Esophagus (tissue), 2 donors: Measurements from ENCODE around the gene ZBED5. TPM values are rescaled to one million over a fixed set of nuclear protein-coding genes. Genes with fewer than 3 reads are reported as not detected.

Experiments used
- H3K27ac ChIP-seq, 2 donors: one replicate each; pipeline ENCODE4 v1.5.1; 2013; ENCODE audit warnings: low read depth in 2 of 2, mild to moderate bottlenecking in 2 of 2, inconsistent platforms in 1 of 2, low read length in 1 of 2, moderate library complexity in 1 of 2
- H3K27me3 ChIP-seq, 2 donors: one replicate each; pipeline ENCODE4 v1.6.1; 2013; ENCODE audit warnings: low read length in 2 of 2, control low read depth in 1 of 2, mild to moderate bottlenecking in 1 of 2; ENCODE audit not compliant: insufficient read depth in 2 of 2, control insufficient read depth in 1 of 2
- H3K36me3 ChIP-seq, 2 donors: one replicate each; pipeline ENCODE4 v1.6.1; 2013; ENCODE audit warnings: low read length in 1 of 2; ENCODE audit not compliant: control insufficient read depth in 2 of 2, insufficient read depth in 2 of 2
- H3K4me1 ChIP-seq, 2 donors: one replicate each; pipeline ENCODE4 v1.6.1; 2013; ENCODE audit warnings: low read length in 1 of 2; ENCODE audit not compliant: control insufficient read depth in 2 of 2, insufficient read depth in 2 of 2
- H3K4me3 ChIP-seq, 2 donors: one replicate each; pipeline ENCODE4 v1.5.1; 2013; ENCODE audit warnings: low read length in 2 of 2, mild to moderate bottlenecking in 2 of 2, low read depth in 1 of 2, moderate library complexity in 1 of 2
- H3K9me3 ChIP-seq, 2 donors: one replicate each; pipeline ENCODE4 v1.6.1; 2013; ENCODE audit warnings: mild to moderate bottlenecking in 2 of 2, low read depth in 1 of 2, low read length in 1 of 2, moderate library complexity in 1 of 2; ENCODE audit not compliant: control insufficient read depth in 2 of 2, insufficient read depth in 1 of 2
- WGBS, 2 donors: extraction: QIAGEN DNeasy Blood & Tissue Kit; methylation state at CpG; one replicate each; pipeline ENCODE4 v1.1.7; 2013; 5-methylcytosine and 5-hydroxymethylcytosine counted together
- polyA plus RNA-seq, 2 donors: library from polyadenylated mRNA; stranded (reverse); fragments of 200-250 nt; gene quantifications; one replicate each; pipeline ENCODE4 v1.2.3, GENCODE V29; 2013
- donor health status: healthy with polysubstance abuse.
- donor health status: Bipolar disorder and iron deficiency.

The ZBED5 gene
- polyA plus RNA-seq, 2 donors, result 16.1 to 30.4 TPM

- Histone ChIP-seq H3K4me1 (no peaks in the 10 kb centered on the region), H3K27me3 (no peaks in the 10 kb centered on the region), H3K4me3 (no peak overlapping the region), H3K36me3 (no peaks in the 10 kb centered on the region), H3K27ac (no peak overlapping the region), H3K9me3 (no peaks in the 10 kb centered on the region)
- 58 to 60% methylated on average over 1 of the region's 1 CpG for WGBS, 2 donors
Observed at GRCh38 chr11:10862446-10862845, 4.6 kb upstream of the ZBED5 start.

GRCh38 chr11:10861799-10862198, 3.9 kb upstream of the ZBED5 start:
- Histone ChIP-seq H3K36me3 (no peaks in the 10 kb centered on the region), H3K27me3 (no peaks in the 10 kb centered on the region), H3K27ac (no peak overlapping the region), H3K4me1 (no peaks in the 10 kb centered on the region), H3K4me3 (no peak overlapping the region), H3K9me3 (no peaks in the 10 kb centered on the region)
- 96 to 99% methylated on average over 1 of the region's 1 CpG for WGBS, 2 donors

GRCh38 chr11:10861047-10861446, 3.2 kb upstream of the ZBED5 start:
- Histone ChIP-seq H3K4me1 (no peaks in the 10 kb centered on the region), H3K9me3 (no peaks in the 10 kb centered on the region), H3K27ac (no peak overlapping the region), H3K4me3 (no peak overlapping the region), H3K36me3 (no peaks in the 10 kb centered on the region), H3K27me3 (no peaks in the 10 kb centered on the region)

- Histone ChIP-seq H3K27me3 (no peaks in the 10 kb centered on the region), H3K36me3 (peaks cover 2 to 3% of the 10 kb centered on the region in 2 donors), H3K27ac (peak overlapping the region; percentile 97 to 100), H3K4me3 (peak overlapping the region; percentile 89 to 91), H3K9me3 (no peaks in the 10 kb centered on the region), H3K4me1 (no peaks in the 10 kb centered on the region)
- WGBS, 2 donors, result 1% methylated on average over 46 of the region's 46 CpGs
Observed at GRCh38 chr11:10858439-10859325, 829 bp upstream of the ZBED5 start.

- H3K27ac ChIP-seq, result peak overlapping the region; percentile 97 to 100
- WGBS, 2 donors, result 0 to 1% methylated on average over 13 to 14 of the region's 14 CpGs
- no peaks in the 10 kb centered on the region for H3K4me1 ChIP-seq
- H3K27me3 ChIP-seq, result no peaks in the 10 kb centered on the region
- H3K4me3 ChIP-seq, result peak overlapping the region; percentile 89 to 91
- H3K9me3 ChIP-seq, result no peaks in the 10 kb centered on the region
- peaks cover 4 to 7% of the 10 kb centered on the region in 2 donors for H3K36me3 ChIP-seq
Observed at GRCh38 chr11:10857459-10857708, 469 bp downstream of the ZBED5 start.

GRCh38 chr11:10856689-10857458, 979 bp downstream of the ZBED5 start:
- Histone ChIP-seq H3K36me3 (peaks cover 4 to 7% of the 10 kb centered on the region in 2 donors), H3K9me3 (no peaks in the 10 kb centered on the region), H3K27ac (peak overlapping the region; percentile 97 to 100), H3K27me3 (no peaks in the 10 kb centered on the region), H3K4me1 (no peaks in the 10 kb centered on the region), H3K4me3 (peak overlapping the region; percentile 89 to 91)
- WGBS, 2 donors, result 2% methylated on average over 17 of the region's 17 CpGs

GRCh38 chr11:10855295-10855694, 2.6 kb downstream of the ZBED5 start:
- Histone ChIP-seq H3K27me3 (no peaks in the 10 kb centered on the region), H3K4me3 (no peak overlapping the region), H3K36me3 (peaks cover 4 to 7% of the 10 kb centered on the region in 2 donors), H3K9me3 (no peaks in the 10 kb centered on the region), H3K4me1 (no peaks in the 10 kb centered on the region), H3K27ac (no peak overlapping the region)
- 94 to 96% methylated on average over 2 of the region's 2 CpGs for WGBS, 2 donors

- 77 to 83% methylated on average over 3 of the region's 3 CpGs for WGBS, 2 donors
- Histone ChIP-seq H3K27me3 (no peaks in the 10 kb centered on the region), H3K4me1 (no peaks in the 10 kb centered on the region), H3K4me3 (no peak overlapping the region), H3K27ac (no peak overlapping the region), H3K36me3 (peaks cover 2 to 4% of the 10 kb centered on the region in 2 donors), H3K9me3 (no peaks in the 10 kb centered on the region)
Observed at GRCh38 chr11:10847960-10848860, 9.6 kb downstream of the ZBED5 start.

GRCh38 chr11:10846660-10847059, 11.2 kb downstream of the ZBED5 start:
- Histone ChIP-seq H3K27ac (no peak overlapping the region), H3K36me3 (no peaks in the 10 kb centered on the region), H3K4me3 (no peak overlapping the region), H3K9me3 (no peaks in the 10 kb centered on the region), H3K27me3 (no peaks in the 10 kb centered on the region), H3K4me1 (no peaks in the 10 kb centered on the region)
